T47D (cell line): ENCODE results near the gene CAPN12.
"Not testable (repeated sequence)": the region's sequence is repeated elsewhere in the genome, so short reads cannot be mapped to it uniquely, and the experiment has no call there.

Source experiments
- DNase-seq, 2 experiments: peaks; one replicate each; pipeline versions ENCODE4 v3.0.0 to v3.0.0-alpha.2; 2011 to 2012; ENCODE audit warnings: low read depth in 1 of 2, low spot score in 1 of 2
- JUND ChIP-seq: IDR thresholded peaks from 2 replicates; pipeline ENCODE4 v1.6.1; 2012; ENCODE audit warnings: low read depth
- in situ Hi-C: cut with HindIII; loops from 2 replicates; pipeline ENCODE4 v1.10.0; 2016; ENCODE audit warnings: low sequenced_read_pairs, low pct_unique_long_range_greater_than_20kb

Gene CAPN12

GRCh38 chr19:38763795-38764220 is 19.5 kb upstream of the CAPN12 start:
- no peak for DNase-seq
- TF ChIP-seq JUND, result no peak
- in situ Hi-C loops, result no loop called here

- in situ Hi-C loops, result not testable (repeated sequence)
Measured at GRCh38 chr19:38761884-38762389, 17.7 kb upstream of the CAPN12 start.

GRCh38 chr19:38760805-38761517 is 16.7 kb upstream of the CAPN12 start:
- DNase-seq, in situ Hi-C loops: not testable (repeated sequence)

More at GRCh38 chr19:38761884-38762389, 17.7 kb upstream of the CAPN12 start:
- not testable (repeated sequence) for DNase-seq

GRCh38 chr19:38759590-38760003 is 15.3 kb upstream of the CAPN12 start:
- TF ChIP-seq JUND, result no peak
- DNase-seq, result no peak
- in situ Hi-C loops, result no loop called here

- in situ Hi-C loops, result not testable (repeated sequence)
Measured at GRCh38 chr19:38754196-38754595, 9.9 kb upstream of the CAPN12 start.

GRCh38 chr19:38753783-38754182 is 9.5 kb upstream of the CAPN12 start:
- in situ Hi-C loops, DNase-seq: not testable (repeated sequence)

More at GRCh38 chr19:38754196-38754595, 9.9 kb upstream of the CAPN12 start:
- not testable (repeated sequence) for DNase-seq

GRCh38 chr19:38745316-38745715 is 1.0 kb upstream of the CAPN12 start:
- TF ChIP-seq JUND, result no peak
- no peak for DNase-seq
- in situ Hi-C loops, result no loop called here

GRCh38 chr19:38744874-38745273 is 600 bp upstream of the CAPN12 start:
- in situ Hi-C loops, result no loop called here
- no peak for DNase-seq
- TF ChIP-seq JUND, result no peak

GRCh38 chr19:38743394-38744297 is 628 bp downstream of the CAPN12 start:
- in situ Hi-C loops, result no loop called here
- no peak for TF ChIP-seq JUND
- DNase-seq, result no peak

- no peak for DNase-seq
- in situ Hi-C loops, result no loop called here
- TF ChIP-seq JUND, result no peak
Measured at GRCh38 chr19:38742906-38743305, 1.4 kb downstream of the CAPN12 start.

GRCh38 chr19:38742296-38742695 is 2.0 kb downstream of the CAPN12 start:
- no peak for DNase-seq
- in situ Hi-C loops, result no loop called here
- TF ChIP-seq JUND, result no peak

GRCh38 chr19:38741670-38742069 is 2.6 kb downstream of the CAPN12 start:
- in situ Hi-C loops, result no loop called here
- TF ChIP-seq JUND, result no peak
- DNase-seq, result no peak

GRCh38 chr19:38740932-38741331 is 3.3 kb downstream of the CAPN12 start:
- TF ChIP-seq JUND, result no peak
- in situ Hi-C loops, result no loop called here
- no peak for DNase-seq
